Occipital lobe (tissue), 2 donors: ENCODE measurements around the gene CDKN2AIP. TPM values are rescaled to one million over a fixed set of nuclear protein-coding genes. Genes with fewer than 3 reads are reported as not detected.
"Not testable (repeated sequence)": the region's sequence is repeated elsewhere in the genome, so short reads cannot be mapped to it uniquely, and the experiment has no call there.

Source experiments
- DNase-seq: peaks from one replicate; lab custom pipeline; 2025; lab: John Stamatoyannopoulos, UW
- total RNA-seq: library from RNA; depleted of rRNA; stranded (reverse); fragments of >200 nt; gene quantifications from one replicate; pipeline ENCODE4 v1.2.3, GENCODE V29; 2014

Gene CDKN2AIP
- total RNA-seq, 1 donor from 2014 or later: 28.5 TPM

DNA sequence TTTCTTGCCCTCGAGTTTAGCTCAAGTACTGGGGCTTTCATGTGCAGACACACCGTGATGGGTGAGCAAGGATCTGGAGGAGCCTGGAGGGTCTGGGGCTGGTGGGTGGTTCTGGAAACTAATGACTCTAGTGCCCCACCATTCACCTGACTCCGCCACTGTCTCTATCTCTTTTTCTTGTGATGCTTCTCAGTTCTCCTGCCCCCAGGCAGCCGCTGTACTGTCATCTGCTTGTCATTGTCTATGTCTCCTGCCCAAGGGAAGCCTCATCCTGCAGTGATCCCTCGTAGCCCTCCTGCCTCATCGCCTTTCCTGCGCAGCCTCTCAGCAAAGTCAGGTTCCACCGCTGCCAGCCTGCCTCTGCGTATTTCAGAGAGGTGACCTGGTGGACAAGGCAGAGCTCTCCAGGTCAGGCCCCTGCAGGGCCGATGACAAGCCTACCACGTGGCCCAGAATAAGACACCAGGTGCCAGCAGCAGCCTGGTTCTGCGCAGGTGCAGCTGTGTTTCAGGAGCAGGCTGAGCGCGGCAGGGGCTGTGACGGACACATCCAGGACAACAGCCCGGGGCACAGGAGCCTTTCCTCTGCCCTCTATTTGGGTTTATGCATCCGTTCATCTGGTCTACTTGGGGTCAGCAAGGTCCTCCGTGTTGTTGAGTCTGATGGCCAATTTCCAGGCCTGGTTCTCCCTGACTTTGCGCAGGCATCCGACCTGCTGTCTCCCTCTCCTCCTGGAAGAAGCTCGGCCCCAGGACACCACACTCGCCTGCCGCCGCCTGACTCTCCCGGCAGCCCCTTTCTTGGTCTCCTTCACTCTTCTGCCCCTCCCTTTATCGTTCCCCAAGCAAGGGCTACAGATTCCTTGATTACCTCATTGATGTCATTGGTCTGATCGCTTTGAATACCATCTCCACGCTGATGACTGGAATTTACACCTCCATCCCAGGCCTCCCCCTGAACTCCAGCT, 30.9 kb upstream of the CDKN2AIP start:
- DNase-seq: no peak

DNA sequence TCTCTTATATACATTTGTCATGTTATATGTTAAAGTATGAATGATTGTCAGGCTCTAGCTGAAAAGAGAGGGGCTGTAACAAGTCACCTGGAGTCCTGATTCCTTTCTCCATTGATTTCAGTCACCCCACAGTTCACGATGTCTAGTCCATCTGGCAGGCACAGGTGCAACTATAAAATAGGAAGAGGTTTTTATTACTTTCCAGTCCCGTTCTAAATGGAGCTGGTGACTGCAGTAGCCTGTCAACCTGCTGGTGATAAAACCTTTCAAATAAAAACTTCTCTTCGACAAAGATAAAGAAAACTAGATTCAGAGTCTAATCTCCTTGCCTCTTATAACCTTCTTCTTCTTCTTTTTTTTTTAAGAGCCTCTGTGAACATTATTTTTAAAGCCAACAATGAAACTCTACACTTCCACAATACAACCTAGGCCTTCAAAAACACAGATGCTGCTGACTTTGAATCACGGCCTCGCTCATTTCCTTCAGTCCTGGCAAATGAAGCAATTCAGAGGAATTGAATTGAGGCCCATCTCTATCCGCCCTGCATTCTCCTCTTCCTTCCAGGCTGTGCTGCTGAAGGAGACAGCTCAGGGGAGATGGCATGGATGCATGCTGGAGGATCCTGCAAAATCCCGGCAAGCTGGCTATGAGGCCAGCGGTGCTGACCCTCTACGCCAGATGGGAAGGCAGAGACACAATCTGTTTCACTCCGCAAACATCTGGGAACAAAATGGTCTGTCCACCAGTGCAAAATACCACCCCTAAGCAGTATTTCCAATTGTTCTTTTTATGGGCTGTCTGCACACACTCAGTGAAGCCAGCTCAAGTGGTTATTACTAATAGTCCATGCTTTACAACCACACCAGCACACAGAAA, 27.3 kb upstream of the CDKN2AIP start:
- DNase-seq: no peak

GRCh38 chr4:183422962-183423631, 21.3 kb upstream of the CDKN2AIP start:
- DNase-seq: no peak

GRCh38 chr4:183424109-183424744, 20.2 kb upstream of the CDKN2AIP start:
- DNase-seq: no peak

- DNase-seq: no peak
Measured at GRCh38 chr4:183426507-183426906, 17.9 kb upstream of the CDKN2AIP start.

GRCh38 chr4:183429489-183429888, 14.9 kb upstream of the CDKN2AIP start:
- no peak for DNase-seq

DNA sequence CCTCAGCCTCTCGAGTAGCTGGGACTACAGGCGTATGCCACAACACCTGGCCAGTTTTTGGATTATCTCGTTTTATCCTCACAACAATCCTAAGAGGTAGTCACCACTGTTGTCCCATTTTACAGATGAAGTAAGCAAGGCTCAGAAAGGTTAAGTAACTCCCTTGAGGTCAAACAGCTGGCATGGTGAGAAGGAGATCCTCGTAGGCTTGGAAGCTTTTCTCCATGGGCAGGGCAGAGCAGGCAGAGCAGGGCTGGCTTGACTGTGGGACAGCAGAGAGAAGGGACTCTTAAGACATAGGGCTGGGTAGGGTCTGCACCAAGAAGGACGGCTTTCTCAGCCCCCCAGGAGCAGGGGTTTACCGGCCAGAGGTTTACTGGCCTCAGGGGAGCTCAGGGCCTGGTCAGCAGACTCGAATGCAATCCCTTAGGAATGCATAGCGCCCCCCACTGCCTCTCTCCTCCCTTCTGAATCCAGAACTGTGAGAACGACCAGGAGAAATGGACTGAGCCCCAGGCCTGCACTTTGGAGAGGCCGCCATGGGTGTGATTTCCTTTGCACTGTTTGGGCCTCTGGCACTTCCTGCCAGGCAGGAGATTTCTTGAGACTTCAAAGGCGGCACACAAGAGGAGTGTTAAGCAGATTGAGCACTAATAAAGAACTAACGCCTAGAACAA, 14.0 kb upstream of the CDKN2AIP start:
- DNase-seq: no peak

DNA sequence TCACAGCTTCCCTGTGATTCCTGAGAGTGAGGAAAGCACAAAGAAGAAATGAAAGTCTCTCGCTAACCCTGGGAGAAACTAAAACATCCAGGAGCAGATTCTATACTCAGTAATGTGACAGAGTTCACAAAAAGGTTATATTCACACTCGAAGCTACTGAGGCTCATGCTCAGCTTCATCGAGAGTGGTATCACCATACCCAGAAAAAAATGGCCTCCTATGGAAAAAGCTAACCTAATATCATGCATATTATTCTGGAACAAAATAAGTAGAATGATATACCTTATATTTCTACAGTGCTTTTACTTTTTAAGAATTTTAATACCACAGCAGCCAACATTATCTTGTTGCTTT, 13.5 kb upstream of the CDKN2AIP start:
- no peak for DNase-seq

DNA sequence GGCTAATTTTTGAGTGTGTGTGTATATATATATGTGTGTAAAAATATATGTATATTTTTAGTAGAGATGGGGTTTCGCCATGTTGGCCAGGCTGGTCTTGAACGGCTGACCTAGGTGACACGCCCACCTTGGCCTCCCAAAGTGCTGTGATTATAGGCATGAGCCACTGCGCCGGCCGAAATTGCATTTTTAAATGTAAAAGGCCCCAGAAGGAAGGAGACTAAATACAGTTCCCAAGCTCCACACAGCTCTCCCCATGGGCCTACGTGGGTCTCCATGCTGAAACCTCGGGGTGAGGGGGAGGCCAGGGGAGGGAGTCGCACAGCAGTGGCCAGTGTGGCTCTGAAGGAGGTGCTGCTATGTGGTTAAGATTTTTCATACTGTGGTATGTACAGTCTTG, 12.8 kb upstream of the CDKN2AIP start:
- no peak for DNase-seq

DNA sequence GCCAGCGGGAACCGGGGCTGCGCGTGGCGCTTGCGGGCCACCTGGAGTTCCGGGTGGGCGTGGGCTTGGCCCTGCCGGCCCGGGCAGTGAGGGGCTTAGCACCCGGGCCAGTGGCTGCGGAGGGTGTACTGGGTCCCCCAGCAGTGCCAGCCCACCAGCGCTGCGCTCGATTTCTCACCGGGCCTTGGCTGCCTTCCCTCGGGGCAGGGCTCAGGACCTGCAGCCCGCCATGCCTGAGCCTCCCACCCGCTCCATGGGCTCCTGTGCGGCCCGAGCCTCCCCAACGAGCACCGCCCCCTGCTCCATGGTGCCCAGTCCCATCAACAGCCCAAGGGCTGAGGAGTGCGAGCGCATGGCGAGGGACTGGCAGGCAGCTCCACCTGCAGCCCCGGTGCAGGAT, 11.3 kb upstream of the CDKN2AIP start:
- DNase-seq: not testable (repeated sequence)

DNA sequence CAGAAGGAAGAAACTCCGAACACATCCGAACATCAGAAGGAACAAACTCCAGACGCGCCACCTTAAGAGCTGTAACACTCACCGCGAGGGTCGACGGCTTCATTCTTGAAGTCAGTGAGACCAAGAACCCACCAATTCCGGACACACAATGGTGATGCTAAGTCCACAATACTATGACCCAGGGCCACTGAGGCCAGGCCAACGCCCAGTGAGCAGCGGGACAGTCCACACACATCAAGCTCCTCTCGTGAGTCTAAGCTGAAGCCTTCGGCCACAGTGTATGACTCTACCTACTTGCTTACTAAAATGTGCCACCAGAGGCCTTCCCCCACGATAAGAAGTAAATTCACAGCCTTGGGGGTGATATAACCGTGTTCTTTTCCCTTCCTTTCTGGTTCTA, 10.2 kb upstream of the CDKN2AIP start:
- no peak for DNase-seq

DNA sequence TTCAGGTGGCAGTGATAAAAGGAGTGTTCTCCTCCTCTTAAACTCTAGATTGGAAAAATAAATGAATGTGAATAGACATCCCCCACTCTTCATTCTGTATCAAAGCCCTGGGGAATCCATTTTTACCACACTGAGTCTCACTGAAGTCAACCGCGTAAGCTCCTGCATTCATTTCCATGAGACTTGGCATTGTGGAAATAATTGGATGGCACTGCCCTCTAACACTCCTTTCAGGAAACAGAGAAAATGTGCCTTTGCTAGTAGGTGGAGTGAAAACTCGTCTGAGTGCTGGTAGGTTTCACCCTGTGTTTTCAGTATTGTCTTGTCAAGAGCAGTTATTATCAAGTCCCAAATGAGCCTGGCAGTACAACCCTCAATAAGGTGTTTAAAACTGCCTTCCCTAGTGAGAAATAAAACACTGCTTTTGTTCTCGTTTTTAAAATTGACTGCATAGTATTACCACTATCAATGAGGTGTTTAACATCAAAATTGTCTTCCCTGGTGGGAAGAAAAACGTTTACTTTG, 9.7 kb upstream of the CDKN2AIP start:
- DNase-seq: no peak

DNA sequence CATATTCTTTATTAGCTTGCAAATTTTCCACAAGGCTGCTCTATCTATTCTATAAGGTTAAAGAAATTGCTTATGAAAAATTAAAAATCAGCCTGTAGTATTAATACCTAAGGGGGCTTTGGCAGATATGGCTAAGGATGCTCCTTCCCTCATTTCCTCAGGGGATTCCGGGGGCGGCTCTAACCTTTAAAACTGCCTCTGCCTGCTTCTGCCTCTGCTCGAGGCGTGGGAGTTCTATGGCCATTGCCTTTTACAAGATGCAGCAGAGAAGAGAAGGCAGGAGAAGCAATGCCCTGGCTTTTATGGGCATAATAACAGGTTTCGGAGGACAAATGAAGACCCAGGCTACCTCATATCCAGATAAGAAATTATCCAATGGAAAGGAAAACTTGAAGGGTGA, 8.6 kb upstream of the CDKN2AIP start:
- DNase-seq: no peak

GRCh38 chr4:183436417-183436816, 8.0 kb upstream of the CDKN2AIP start:
- DNase-seq: no peak

GRCh38 chr4:183437452-183437851, 7.0 kb upstream of the CDKN2AIP start:
- no peak for DNase-seq

DNA sequence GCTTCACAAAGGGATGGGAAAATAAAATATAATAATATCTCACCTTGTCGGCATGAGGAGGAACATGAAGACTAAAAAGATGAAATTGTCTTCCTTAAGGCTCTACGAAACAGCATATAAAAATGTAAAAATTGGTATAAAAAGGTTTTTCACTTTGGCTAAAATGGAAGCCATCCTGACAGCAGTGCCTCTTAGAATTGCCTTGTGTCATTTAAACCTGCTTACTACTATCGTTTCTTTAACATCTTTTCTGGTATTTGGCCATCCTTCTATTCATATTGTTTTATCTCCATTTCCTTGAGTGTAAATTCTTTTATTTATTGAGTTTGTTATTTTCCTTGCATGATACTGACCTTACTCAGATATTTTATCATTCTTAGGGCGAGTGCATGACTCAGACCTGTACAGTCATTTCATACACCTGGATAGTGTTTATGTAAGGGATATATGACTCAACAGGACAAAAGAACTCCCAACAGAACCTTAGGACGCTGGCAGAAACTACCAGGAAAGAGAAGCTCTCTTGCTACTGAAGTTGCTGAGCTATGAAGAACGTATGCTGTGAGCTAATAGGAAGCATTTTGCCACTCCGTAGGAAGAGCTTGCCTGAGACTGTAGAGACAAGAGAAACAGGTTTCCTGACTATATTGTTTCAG, 5.8 kb upstream of the CDKN2AIP start:
- DNase-seq: no peak

DNA sequence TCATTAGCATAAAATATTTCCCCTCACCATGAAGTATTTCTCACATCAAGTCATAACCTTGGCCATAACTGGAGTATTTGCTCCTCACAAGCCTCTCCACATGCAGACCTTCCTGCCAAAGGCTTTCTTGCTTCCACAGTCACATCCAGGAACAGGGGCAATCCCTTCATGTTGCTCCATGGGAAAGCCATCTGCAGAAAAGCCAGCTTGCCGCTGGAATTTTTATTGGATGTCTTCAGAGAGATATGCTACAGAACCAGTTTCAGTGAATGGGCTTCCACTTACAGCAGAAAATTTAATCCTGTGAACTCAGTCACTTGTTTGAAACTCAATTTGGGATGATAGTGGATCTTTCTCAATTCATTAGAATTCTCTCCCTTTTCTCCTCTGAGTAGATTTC, 3.2 kb upstream of the CDKN2AIP start:
- no peak for DNase-seq

- DNase-seq: no peak
Measured at GRCh38 chr4:183443655-183444213, 702 bp upstream of the CDKN2AIP start.

- DNase-seq: no peak
Measured at GRCh38 chr4:183445097-183445428, 627 bp downstream of the CDKN2AIP start.

DNA sequence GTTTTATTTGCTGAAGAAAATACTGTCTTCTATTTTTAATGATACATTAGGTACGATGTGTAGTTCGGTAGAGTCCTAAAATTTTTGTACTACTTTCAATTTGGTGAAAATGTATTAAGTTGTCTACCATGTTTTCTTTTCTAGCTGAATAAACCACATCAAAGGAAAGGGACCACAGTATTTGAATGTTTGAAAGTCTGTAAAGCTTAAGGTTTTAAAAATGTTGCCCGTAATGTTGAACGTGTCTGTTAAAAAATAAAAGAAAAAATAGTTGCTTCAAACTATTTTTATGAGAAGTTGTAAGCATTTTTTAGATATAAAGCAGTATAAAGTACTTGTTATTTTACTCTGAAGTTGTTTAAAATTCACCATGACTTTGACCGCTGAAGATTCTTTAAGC, 3.2 kb downstream of the CDKN2AIP start:
- no peak for DNase-seq
